ES-I3 (cell line): ENCODE data around the gene AFAP1.

Experiments
- H3K36me3 ChIP-seq: 2 replicates; pipeline ENCODE4 v1.6.1; 2013; ENCODE audit warnings: mild to moderate bottlenecking, low read length, control low read depth, moderate library complexity; ENCODE audit not compliant: insufficient read depth
- H3K4me1 ChIP-seq: 2 replicates; pipeline ENCODE4 v1.6.1; 2013; ENCODE audit warnings: mild to moderate bottlenecking, control low read depth, low read length; ENCODE audit not compliant: insufficient read depth
- H3K9ac ChIP-seq: 2 replicates; pipeline ENCODE4 v1.6.1; 2013; ENCODE audit warnings: low read depth, mild to moderate bottlenecking, low read length, moderate library complexity
- H3K9me3 ChIP-seq: 2 replicates; pipeline ENCODE4 v1.6.1; 2013; ENCODE audit warnings: mild to moderate bottlenecking, low read length, moderate library complexity; ENCODE audit not compliant: control insufficient read depth, insufficient read depth

The AFAP1 gene

DNA sequence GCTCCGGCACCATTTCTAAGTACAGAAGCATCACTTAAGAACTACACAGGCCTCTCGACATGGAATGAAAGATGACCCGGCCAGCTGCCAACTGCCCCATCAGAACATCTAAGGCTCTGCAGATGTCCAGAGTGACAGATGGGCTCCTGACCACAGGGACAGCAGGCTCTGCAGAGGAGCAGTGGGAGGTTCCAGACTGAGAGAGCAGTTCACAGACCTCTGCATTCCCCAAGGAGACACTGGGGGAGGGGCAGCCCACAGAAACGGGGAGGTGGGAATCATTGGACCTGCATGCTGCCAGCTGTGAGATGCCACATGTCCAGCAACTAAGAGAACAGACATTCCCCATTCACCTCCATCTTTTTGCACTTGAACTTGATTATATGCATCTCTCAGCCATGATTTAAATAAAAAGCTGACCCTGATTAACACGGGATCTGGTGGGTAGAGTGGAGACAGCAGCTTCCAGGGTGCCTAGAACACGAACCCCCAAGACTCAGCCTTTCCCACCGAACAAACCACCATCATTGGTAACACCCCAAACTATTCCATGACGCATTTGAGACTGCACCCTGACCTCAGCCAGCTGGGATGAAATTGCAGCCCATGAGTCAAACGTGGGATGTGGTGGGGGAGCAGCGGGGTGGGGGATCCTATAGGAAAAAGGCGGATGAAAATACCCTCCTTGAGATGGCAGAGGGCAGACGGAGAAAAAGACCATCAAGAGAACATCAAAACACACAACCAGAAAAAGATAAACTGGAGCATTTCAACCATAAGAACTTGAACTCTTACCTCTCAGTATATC lies 47.2 kb downstream of the AFAP1 start:
- H3K36me3 ChIP-seq: no peaks in the 10 kb centered on the region
- H3K9ac ChIP-seq: no peak overlapping the region
- H3K4me1 ChIP-seq: peaks cover 36% of the 10 kb centered on the region
- no peaks in the 10 kb centered on the region for H3K9me3 ChIP-seq

DNA sequence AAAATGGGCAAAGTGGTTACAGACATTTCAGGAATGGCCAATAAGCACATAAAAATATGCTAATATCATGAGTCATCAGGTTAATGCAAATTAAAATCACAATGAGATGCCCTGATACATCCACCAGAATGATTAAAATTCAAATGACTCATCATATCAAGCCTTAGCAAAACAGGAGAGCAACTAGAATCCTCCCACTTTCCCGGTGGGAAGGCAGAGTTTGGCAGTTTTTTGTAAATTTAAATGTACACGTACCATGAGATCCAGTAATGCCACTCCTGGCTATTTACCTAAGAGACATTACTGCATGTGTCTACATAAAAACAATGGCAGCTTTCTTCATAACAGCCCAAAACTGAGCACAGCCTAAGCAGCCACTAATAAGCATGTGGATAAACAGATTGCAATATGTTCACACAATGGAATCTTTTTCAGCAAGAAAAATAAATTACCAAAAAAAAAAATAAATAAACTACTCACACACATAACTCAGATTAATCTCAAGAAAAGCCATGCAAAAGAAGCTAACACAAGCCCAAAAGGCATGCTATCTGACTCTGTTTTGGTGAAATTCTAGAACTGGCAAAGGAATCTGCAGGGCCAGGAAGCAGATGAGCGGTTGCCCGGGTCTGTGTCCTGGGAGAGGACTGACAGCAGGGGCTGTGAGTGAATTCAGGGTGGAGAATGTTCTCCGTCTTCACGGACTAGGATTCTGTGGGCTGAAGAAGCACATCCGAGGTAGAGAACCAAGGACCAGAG lies 48.8 kb downstream of the AFAP1 start:
- Histone ChIP-seq H3K4me1 (peaks cover 39% of the 10 kb centered on the region), H3K36me3 (no peaks in the 10 kb centered on the region), H3K9me3 (no peaks in the 10 kb centered on the region), H3K9ac (no peak overlapping the region)

DNA sequence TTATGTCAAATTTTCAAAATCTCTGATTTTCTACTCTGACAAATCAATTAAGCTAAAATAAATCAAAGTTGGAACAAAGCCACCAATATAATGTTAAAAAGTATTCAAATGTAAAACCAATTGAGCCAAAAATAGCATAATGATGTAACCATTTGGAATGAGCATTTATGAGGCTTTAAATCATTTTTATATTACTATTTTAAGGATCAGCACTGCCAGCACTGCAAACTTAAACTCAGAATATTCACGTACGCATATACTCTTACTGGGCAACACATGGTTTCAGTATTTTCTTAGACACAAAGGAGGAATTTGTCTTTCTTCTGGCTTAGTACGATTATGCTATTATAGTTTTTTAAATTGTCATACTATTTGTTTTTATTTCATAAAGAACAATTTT lies 52.2 kb downstream of the AFAP1 start:
- Histone ChIP-seq H3K36me3 (no peaks in the 10 kb centered on the region), H3K9ac (no peak overlapping the region), H3K4me1 (peaks cover 24% of the 10 kb centered on the region), H3K9me3 (peaks cover 2% of the 10 kb centered on the region; the same call in 1 of the 2 replicates)

DNA sequence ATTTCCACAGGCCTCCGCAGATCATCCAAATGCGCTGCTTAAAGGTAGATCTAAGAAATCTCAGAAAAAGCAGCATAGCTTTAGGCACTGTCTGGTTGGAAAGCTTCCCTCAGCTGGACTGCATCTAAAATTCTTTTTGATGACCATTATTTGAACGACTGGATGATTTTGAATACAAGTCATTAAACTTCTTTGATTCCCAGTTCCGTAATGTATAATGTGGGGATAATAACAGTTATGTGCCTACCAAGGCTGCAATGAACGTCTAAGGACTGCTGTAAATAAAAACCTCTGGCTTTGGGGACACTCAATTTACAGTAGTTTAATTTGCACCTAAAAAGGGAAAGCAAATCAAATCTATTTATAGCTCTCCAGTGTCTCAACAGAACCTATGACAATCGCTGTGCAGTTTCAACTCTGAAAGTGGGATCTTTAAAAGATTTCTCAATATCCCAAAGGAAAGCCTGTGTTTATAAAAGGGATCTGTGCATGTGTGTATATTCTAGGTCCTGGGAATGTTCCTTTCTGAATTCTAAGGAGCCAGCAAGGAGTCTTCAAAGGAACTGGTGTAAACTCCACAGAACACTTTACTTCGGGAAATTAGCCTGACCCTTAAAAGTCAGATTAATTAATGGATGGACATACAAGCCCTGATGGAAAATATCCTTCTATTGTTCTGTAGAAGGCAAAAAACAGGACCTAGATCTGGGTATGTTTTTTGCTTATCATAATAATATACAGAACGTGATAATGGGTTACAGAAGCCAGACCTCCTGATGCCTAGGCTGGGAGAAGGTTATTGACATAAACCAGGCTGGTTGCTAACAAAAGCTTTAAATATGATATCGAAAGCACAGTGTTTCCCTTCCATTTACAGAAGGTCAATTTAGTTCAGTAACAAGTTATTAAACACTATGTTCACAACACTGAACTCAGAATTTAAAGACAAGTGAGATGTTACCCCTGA lies 53.4 kb downstream of the AFAP1 start:
- no peaks in the 10 kb centered on the region for H3K36me3 ChIP-seq
- no peak overlapping the region for H3K9ac ChIP-seq
- peaks cover 25% of the 10 kb centered on the region for H3K4me1 ChIP-seq
- H3K9me3 ChIP-seq: peaks cover 2% of the 10 kb centered on the region; the same call in 1 of the 2 replicates

DNA sequence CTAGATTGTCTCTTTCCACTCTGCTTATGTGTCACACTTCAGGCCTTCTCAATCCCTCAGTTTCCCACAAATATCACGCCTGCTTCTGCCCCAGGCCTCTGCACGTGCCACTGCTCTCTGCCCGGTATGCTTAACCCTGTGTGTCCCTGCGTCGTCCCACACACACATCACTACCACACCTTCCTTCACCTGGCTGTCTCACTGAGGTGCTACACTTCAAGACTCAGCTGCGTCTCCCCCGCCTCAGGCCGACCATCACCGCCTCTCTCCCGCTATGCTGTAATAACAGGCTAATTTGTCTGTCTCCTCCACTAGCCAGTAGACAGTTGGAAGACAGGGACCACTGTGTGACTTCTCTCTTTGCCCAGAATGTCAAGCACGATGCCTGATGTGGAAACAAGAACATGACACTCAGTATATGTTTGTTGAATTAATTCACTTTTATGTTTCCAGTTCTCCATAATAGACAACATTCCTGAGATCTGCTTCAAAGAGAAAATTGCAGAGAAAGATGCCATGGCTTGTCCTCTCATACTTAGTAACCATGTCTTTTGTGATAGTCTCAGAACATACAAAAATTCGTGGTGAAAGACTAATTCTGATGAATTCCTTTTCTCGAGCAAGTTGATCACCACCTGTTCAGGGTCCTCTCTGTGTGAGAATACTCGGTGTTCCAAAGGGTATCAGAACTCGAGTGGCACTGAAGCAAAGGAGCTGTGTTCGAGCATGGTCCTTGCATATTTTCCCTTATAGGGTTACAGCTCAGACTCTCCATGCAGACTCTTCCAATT lies 54.2 kb downstream of the AFAP1 start:
- Histone ChIP-seq H3K9ac (no peak overlapping the region), H3K4me1 (peaks cover 16% of the 10 kb centered on the region), H3K36me3 (no peaks in the 10 kb centered on the region), H3K9me3 (peaks cover 2% of the 10 kb centered on the region; the same call in 1 of the 2 replicates)

DNA sequence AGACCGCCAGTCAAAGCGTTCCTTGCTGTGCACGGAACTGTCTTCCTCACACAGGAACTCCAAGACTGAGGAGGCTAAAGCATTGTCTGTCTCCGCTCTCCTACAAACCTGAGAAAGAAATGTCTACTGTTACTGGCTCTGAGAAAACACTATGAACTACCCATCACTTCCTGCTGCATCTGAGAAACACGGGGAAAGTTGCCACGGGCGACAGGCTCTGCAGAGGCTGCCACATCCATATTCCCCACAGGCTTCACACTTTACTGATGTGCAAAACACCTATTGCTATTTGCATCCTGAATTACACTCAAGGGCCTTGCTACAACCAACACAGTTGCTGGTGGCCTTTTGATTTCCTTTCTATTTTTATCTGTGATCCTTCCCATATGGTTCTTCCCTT lies 59.0 kb downstream of the AFAP1 start:
- no peak overlapping the region for H3K9ac ChIP-seq
- peaks cover 35% of the 10 kb centered on the region for H3K4me1 ChIP-seq
- H3K36me3 ChIP-seq: no peaks in the 10 kb centered on the region
- peaks cover 2% of the 10 kb centered on the region; the same call in 1 of the 2 replicates for H3K9me3 ChIP-seq

DNA sequence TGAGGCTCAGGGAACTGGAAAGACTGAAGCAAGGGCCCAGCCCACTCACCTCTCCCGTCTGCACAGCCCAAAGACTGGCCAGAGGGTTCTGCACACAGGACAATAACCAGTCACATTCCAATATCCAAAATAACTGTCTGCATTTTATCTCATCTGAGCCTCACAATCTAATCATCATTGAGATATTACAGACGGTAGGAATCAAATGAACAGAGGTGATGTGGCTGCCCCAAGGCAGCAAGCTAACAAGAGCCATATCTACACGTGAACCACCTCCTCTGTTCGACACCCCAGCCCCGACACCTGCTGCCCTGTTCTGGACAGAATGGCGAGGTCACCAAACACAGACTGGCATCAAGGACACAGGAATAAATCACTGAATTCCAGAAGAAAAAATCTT lies 60.5 kb downstream of the AFAP1 start:
- Histone ChIP-seq H3K9ac (no peak overlapping the region), H3K4me1 (peaks cover 35% of the 10 kb centered on the region)

DNA sequence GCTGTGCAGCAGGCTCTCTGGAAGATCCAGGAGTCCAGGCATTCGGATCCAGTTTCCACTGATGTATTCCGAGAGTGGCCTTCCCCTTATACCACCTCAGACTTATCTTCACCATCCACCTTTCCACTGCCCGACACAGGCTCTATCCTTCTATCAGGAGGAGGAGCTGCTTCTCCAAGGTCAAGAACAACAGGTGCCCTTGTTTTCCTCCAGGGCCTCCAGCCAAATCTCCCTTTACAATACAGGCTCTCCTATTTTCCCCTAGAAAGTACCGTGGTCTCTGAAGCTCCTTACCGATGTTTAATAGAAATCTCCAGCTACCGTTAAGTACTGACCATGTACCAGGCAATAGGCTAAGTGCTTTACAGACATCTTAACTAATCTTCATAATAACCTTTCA lies 61.3 kb downstream of the AFAP1 start:
- Histone ChIP-seq H3K9ac (no peak overlapping the region), H3K36me3 (no peaks in the 10 kb centered on the region), H3K4me1 (peaks cover 35% of the 10 kb centered on the region), H3K9me3 (no peaks in the 10 kb centered on the region)

More for the DNA sequence above, 60.5 kb downstream of the AFAP1 start:
- H3K9me3 ChIP-seq: peaks cover 2% of the 10 kb centered on the region; the same call in 1 of the 2 replicates
- H3K36me3 ChIP-seq: no peaks in the 10 kb centered on the region

DNA sequence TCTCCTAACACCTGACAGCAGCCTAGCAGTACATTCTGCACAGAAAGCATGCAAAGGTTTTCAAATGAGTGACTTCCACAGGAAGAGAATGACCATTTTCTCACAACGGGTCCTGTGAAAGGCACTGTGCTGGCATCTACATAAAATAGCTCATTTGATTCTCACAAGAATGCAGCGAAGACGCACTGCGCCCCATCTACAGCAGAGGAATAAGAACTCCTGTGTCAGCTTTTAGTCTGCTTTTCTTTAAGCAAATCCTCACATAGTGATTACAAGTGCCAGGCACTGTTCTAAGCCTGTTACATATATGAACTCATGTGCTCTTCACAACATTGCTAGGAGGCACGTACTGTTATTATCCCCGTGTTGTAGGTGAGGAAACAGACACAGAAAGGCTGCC lies 62.5 kb downstream of the AFAP1 start:
- H3K9me3 ChIP-seq: no peaks in the 10 kb centered on the region
- peaks cover 32% of the 10 kb centered on the region for H3K4me1 ChIP-seq
- no peak overlapping the region for H3K9ac ChIP-seq
- H3K36me3 ChIP-seq: no peaks in the 10 kb centered on the region; the same call in 1 of the 2 replicates

DNA sequence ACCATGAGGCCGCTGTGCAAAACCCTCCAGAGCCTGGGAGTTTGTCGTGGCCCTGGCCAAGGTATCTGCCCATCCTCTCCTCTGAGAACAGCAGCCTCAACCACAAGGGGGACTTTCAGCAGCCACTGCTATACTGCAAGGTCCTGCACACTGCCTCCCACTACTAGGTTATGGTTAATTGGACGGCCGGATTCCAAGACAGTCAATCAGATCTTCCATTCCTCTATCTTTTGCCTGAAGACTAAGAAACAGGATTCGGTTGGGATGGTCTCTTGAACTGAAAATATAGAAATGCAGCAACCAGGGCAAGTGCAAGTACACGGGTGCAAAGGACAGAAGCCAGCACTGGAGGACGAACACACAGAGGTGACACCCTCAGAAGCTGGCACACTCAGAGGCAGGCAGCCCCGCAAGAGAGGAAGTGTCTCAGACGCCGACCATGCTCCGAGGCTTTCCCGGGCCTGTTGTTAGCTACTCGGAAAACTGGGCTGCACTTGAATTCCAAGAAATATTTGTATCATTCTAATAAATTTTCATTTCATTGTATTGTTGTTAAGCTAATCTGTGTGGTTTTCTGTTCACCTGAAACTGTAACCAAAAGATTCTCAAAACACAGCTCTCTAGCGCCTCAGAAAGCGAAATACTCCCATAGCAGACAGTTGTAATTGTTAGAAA lies 63.3 kb downstream of the AFAP1 start:
- Histone ChIP-seq H3K4me1 (peaks cover 28% of the 10 kb centered on the region), H3K9ac (no peak overlapping the region), H3K36me3 (peaks cover 6% of the 10 kb centered on the region), H3K9me3 (no peaks in the 10 kb centered on the region)

DNA sequence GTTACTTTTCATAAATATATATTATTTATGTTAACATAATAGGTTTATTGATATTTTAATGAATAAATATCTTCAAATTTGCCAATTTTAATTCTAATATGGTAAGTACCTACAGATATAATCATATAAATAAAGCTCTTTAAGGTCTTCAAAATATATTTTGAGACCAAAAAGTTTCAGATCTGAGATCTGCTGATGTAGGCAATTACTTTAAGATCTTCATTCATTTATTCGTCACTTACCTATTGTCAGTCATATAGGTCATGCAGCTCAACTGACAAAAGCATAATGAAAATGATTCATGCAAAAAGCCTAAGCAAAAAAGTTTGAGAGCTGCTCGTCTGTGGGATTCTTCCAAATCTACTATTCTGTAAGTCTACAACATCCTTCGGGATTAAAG lies 64.8 kb downstream of the AFAP1 start:
- Histone ChIP-seq H3K4me1 (peaks cover 28% of the 10 kb centered on the region), H3K36me3 (peaks cover 13% of the 10 kb centered on the region)

DNA sequence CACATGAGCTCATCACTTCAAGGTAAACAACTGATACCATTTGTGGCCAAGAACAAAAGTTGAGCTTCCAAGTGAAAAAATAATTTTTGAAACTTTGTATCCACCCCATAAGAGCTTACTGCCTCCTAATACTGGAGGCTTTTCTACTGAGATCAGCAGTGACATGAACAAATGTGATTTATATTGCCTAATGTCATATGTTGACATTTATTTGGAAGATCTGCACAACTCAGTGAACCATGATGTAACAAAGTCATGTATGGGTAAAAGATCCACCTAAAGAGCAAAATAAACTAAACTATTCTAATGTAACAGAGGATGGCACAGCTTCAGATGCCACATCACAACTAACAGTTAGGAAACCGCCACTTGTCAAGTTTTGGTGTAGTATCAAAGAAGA lies 65.8 kb downstream of the AFAP1 start:
- Histone ChIP-seq H3K4me1 (peaks cover 24% of the 10 kb centered on the region), H3K9me3 (no peaks in the 10 kb centered on the region), H3K36me3 (peaks cover 14% of the 10 kb centered on the region), H3K9ac (no peak overlapping the region)

More for the DNA sequence above, 64.8 kb downstream of the AFAP1 start:
- Histone ChIP-seq H3K9me3 (no peaks in the 10 kb centered on the region), H3K9ac (no peak overlapping the region)

DNA sequence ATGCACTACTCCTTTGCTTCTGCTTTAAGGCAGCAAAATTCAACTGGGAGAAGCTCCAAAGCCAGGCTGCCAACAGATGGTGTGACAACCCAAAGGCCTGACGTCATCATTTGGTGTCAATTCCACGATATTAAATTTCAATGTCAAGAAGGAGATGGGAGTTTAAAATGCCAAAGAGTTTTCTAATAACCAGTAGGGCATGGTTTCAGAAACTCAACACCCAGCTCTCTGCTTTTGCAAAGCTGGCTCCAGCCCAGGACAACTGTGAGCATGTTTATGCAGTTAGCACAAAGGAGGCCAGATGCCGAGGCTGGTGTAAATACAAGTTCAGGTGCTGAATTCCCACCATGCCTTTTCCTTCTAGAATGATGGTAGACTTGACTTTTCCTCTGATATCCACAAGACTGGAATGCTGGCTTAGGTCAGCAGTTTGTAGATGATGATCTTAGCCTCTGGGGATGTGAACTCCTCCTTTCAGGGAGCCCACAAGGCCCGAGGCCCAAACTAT lies 67.3 kb downstream of the AFAP1 start:
- Histone ChIP-seq H3K4me1 (peaks cover 21% of the 10 kb centered on the region), H3K9ac (no peak overlapping the region), H3K36me3 (peaks cover 14% of the 10 kb centered on the region), H3K9me3 (no peaks in the 10 kb centered on the region)
